GM19468 (cell line): ENCODE data around the gene ALDH7A1.
"Not testable (repeated sequence)": the region's sequence is repeated elsewhere in the genome, so short reads cannot be mapped to it uniquely, and the experiment has no call there.

Experiments
- ATAC-seq: cut with Tn5 transposase; IDR thresholded peaks from one replicate; pipeline ENCODE4 v1.9.1; 2021; ENCODE audit warnings: mild to moderate bottlenecking, moderate library complexity, moderate number of reproducible peaks; ENCODE audit not compliant: unreplicated experiment; ENCODE audit errors: extremely low read depth

The ALDH7A1 gene

DNA sequence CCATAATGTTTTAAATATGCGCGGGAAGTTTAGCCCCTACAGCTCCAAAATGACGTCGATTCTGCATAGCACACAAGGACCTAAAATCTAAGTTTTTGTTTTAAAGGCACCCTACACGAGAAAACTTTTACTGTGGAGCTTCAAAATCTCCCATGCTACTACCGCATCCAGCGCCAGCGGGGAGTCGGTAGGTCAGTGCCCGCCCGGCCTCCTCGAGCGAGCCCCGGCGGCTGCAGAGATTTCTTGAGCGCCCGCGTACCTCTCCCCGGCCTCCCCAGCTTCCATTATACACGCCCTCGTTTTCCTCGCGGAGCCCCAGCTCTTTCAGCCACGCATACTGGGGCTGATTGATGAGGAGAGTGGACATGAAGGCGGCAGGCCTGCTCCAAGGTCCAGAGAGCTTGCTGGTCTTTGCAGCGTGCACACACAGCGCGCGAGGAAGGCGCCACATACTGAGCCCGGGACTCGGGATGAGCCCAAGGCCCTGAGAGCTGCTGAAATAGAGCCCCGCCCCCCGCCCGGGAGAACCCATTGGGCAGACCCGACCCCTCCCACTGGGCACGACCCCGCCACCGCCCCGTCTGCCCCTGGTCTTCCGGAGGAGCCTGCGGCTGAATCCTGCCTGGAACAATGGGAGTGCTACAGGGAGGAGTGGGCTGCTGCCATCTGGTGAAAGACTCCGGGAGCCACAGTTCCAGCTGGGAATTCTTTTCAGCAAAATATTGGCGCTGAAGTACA is at the start of gene ALDH7A1:
Gene ALDH7A1, minus strand, starts transcription at position 472 of the 738 bp plus-strand sequence. Its CDS starts 21 bp downstream, at position 451.
- peak; percentile 42 for ATAC-seq

DNA sequence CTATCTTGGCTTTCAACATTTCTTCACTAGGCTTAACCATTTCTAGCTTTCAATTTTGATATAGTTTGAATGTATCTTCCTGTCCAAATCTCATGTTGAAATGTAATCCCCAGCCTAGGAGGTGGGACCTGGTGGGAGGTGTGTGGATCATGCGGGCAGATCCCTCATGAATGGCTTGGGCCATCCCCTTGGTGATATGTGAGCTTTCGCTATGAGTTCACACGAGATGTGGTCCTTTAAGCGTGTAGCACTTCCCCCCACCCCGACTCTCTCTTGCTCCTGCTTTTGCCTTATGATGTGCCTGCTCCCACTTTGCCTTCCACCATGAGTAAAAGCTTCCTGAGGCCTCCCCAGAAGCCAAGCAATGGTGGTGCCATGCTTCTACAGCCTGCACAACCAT is 46.4 kb upstream of the ALDH7A1 start:
- no peak for ATAC-seq

DNA sequence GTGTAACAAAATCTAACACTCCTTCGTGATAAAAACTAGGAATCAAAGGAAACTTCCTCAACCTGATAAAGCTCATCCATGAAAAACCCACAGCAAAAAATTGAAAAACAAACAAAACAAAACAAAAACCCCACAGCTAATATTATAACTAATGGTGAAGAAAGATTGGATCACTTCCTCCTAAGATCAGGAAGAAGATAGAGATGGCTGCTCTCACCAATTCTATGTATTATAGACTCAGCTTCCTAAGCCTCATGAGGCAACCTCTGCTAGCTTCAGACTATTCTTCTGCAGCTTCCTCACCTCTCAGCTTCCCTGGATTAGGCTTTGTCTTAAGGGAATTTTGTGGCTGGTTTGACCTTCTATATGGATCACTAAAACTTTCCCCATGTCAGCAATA is 45.8 kb upstream of the ALDH7A1 start:
- no peak for ATAC-seq

DNA sequence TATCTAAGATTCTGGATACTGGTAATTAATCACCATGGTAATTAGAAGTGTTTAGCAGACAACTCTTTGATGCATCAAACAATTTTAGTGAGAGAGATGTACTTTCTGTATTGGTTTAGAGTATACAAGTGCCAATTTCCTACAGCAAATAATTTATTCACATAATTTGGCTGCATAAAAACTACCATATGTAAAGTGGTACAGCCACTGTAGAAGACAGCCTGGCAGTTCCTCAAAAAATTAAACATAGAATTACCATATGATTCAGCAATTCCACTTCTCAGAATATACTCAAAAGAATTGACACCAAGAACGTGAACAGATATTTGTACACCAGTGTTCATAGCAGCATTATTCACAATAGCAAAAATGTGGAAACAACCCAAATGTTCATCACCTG is 41.9 kb upstream of the ALDH7A1 start:
- no peak for ATAC-seq

DNA sequence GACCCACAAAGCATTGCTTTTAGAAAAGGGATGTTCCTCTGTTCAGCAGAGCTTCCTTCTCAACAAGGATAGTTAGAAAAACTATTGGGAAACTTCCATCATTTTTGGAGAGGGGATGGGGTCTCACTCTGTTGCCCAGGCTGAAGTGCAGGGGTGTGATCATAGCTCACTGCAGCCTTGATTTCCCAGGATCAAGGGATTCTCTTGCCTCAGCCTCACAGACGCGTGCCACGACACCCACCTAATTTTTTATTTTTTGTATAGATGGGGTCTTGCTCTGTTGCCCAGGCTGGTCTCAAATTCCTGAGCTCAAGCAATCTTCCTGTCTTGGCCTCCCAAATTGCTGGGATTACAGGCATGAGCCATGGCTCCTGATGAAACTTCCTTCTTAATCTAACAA is 40.6 kb upstream of the ALDH7A1 start:
- ATAC-seq, result no peak

DNA sequence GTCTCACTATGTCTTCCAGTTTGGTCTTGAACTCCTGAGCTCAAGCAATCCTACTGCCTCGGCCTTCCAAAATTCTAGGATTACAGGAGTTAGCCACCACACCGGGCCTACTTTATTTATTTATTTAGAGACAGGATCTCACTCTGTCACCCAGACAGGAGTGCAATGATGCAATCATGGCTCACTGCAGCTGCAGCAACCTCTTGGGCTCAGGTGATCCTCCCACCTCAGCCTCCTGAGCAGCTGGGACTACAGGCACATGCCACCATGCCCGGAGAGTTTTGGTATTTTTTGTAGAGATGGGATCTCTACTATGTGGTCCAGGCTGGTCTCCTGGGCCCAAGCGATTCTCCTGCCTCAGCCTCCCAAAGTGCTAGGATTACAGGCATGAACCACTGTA is 38.5 kb upstream of the ALDH7A1 start:
- no peak for ATAC-seq

DNA sequence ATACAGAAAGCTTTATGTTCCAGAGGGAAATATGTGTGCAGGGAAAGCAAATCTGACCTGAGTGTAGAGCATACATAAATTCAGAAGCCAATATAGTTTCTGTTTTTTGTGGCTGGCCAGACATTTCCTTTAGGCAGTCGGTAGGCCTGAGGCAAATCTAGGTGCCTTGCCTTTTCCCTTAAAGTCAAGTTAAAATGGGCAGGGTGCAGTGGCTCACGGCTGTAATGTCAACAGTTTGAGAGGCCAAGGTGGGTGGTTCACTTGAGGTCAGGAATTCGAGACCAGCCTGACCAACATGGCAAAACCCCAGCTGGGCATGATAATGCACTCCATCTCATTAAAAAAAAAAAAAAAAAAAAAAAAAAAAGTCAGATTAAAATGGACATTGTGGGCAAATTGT is 36.9 kb upstream of the ALDH7A1 start:
- no peak for ATAC-seq

DNA sequence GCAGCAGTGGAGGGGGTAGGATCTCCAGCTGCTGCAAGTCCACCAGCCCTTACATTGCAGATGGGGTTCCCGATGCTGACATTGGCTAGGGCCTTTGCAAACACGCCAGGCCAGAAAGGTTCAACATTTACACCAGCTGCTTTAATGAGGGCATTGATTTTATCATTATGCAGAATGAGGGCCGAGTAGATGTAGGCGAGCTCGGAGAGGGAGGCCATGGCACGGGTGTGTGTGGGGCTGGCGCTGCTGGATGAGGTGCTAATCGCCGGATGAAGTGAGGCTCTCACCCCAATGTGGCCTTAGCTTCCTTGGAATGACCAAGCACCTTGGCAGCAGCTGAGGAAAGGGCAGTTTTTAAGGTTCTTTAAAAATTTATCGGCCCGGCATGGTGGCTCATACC is 33.1 kb upstream of the ALDH7A1 start:
- ATAC-seq, result no peak

DNA sequence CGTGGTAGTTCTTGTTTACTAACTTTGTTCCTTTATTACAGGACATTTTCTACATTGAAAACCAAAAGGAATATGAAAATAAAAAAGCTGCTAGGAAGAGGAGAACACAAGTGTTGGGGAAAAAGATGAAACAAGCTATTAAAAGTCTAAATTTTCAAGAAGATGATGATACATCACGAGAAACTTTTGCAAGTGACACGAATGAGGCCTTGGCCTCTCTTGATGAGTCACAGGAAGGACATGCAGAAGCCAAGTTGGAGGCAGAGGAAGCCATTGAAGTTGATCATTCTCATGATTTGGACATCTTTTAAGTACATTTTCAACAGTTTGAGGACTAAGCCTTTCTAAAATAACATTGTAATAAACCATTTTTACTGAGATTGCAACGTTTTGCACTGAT is 29.5 kb upstream of the ALDH7A1 start:
- no peak for ATAC-seq

DNA sequence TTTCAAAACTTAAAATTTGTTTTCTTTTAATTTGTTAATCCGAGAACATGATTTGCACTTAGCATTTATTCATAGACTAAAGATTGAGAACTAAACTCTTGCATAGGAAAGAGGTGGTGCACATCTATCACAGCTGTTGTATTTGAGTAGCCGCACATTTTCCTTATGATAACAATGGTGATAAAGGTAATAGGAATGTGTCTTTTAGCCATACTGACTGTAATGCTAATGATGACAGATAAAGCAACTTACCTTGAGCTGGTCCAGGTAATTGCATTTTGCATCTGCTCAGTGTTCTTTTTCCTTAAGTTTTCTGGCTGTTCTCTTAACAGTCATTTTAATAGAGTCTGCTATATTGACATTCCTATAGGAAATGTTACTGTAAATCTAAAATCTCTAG is 24.8 kb upstream of the ALDH7A1 start:
- no peak for ATAC-seq

DNA sequence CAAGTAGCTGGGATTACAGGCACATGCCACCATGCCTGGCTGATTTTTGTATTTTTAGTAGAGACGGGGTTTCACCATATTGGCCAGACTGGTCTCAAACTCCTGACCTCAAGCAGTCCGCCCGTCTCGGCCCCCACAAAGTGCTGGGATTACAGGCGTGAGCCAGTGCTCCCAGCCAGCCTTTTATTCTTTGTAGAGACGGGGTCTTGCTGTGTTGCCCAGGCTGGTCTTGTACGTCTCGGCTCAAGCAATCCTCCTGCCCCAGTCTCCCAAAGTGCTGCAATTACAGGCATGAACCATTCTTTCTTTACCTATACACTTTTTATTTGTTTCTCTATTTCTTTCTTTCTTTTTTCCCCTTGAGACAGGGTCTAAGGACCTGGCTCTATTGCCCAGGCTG is 22.6 kb upstream of the ALDH7A1 start:
- not testable (repeated sequence) for ATAC-seq

DNA sequence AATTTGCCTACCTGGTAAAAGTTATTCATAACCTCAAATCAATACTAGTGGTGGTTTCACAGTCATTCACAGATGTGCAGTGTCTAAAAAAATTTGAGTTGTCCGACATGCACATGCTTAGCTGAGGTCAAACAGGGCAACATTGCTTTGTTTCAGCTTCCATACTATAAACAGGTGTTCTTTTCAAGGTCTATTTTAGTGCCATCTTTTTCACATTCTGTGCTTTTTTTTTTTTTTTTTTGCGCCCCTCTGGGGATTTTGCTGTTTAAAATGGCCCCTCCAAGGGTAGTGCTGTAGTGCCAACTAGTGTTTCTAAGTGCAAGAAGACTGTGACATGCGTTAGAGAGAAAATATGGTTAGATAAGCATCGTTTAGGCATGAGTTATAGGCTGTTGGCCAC is 20.3 kb upstream of the ALDH7A1 start:
- ATAC-seq, result peak; percentile 93

DNA sequence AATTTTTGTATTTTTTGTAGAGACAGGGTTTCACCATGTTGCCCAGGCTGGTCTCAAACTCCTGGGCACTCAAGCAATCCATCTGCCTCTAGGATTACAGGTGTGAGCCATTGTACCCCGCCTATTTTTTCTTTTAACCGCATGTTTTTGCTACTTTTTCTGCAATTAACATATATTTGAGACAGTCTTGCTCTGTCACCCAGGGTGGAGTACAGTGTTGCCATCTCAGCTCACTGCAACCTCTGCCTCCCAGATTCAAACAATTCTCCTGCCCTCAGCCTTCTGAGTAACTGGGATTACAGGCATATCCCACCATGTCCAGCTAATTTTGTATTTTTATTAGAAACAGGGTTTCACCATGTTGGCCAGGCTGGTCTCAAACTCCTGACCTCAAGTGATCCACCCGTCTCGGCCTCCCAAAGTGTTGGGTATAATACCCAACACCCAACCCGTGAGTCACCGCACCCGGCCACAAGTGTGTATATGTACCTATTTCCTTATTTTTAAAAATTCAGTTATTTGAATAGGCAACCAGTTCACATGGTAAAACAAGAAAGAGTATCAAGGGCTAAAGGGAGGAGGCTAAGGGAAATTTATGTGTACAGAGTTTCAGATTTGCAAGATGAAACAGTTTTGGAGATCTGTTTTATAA is 19.0 kb upstream of the ALDH7A1 start:
- ATAC-seq, result no peak

DNA sequence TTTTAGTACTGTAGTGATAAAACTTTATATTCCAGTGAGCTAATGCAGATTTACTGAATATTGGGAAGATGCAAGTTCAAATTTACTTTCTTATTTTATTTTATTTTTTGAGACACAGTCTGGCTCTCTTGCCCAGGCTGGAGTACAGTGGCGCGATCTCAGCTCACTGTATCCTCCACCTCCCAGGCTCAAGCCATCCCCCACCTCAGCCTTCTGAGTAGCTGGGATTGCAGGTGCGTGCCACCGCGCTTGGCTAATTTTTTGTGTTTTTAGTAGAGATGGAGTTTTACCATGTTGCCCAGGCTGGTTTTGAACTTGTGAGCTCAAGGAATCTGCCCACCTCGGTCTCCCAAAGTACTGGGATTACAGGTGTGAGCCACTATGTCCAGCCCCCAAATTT is 15.6 kb upstream of the ALDH7A1 start:
- no peak for ATAC-seq

DNA sequence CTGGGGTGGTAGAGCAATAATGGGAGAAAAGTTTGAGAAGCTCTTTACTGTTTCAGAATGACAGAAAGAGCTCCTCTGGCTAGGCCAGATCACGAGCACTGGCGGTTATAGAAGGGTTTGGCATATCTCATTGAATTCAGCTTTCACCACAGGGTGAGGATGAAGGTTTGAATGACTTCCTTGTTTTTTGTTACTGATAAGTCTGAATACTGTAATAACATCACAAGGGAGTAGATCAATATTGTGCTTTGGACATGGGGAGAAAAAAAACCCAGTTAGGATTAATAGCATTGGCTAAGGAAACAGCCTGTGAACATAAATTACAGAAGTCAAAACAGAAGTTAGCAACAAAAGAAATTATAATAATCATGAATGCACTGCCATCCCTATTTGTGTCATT is 15.1 kb upstream of the ALDH7A1 start:
- ATAC-seq, result no peak

DNA sequence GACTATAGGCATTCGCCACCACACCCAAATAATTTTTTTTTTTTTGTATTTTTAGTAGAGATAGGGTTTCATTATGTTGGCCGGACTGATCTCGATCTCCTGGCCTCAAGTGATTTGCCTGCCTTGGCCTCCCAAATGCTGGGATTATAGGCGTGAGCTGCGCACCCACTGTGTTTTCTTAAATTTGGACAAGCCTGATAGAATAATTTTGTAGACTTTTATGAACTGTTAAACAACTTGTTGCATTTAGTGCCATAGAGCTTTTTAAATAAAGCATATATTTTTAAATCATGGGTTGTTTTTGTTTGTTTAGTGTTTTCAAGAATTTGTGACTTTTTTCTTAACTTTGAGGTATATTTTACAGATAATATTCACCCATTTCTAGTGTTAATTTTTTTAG is 10.5 kb upstream of the ALDH7A1 start:
- ATAC-seq, result no peak

DNA sequence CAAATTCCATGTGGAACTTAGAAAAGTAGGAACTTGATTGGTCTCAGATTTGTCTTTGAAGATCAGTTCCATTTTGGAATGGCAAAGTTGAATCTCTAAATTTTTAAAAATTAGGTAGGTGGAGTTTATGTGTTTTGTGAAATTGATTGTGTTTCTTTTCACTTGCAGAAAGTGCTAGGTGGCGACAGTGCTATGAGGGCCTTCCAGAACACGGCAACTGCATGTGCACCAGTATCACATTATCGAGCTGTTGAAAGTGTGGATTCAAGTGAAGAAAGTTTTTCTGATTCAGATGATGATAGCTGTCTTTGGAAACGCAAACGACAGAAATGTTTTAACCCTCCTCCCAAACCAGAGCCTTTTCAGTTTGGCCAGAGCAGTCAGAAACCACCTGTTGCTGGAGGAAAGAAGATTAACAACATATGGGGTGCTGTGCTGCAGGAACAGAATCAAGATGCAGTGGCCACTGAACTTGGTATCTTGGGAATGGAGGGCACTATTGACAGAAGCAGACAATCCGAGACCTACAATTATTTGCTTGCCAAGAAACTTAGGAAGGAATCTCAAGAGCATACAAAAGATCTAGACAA is 8.5 kb upstream of the ALDH7A1 start:
- ATAC-seq, result no peak

DNA sequence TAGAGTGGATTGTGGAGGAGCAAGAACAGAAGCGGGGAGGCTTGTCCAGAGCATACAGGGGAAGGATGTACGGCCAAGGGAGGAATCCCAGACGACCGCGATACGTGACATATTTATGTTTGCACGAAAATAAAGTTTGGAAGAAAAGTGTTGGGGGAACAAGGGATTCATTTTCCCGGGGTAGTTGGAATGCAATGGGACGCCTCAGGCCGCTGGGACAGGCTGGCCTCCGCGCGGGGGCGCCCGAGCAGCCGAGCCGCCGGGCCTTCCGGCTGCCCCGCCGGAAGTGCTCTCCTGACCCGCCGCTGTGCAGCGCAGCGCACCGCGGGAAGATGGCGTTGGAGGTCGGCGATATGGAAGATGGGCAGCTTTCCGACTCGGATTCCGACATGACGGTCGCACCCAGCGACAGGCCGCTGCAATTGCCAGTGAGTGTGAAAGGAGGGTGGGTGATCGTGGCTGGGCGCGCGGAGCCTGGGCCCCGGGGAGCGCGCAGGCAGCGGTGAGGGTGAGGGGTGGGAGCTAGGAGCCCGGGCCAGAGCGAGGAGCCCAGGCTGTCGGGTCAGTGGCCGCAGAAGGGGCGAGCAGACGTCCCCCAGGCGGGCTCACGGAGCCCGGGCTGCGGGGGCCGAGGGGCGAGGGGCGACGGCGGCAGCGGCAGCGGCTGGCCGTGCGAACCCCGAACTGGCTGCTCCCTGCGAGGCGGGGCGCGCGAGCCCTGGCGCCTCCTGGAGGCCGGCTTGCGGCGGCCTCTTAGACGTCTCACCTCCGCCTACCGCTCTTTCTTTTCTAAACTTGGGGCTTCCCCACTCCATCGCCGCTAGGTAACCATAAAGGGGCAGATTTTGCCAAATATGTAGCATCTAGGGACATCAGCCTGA is 5.9 kb upstream of the ALDH7A1 start, which contains the start of gene PHAX:
Gene PHAX, plus strand, starts transcription at position 317 of the 881 bp plus-strand sequence. Its CDS starts 16 bp downstream, at position 333.
- peak; percentile 92 for ATAC-seq

DNA sequence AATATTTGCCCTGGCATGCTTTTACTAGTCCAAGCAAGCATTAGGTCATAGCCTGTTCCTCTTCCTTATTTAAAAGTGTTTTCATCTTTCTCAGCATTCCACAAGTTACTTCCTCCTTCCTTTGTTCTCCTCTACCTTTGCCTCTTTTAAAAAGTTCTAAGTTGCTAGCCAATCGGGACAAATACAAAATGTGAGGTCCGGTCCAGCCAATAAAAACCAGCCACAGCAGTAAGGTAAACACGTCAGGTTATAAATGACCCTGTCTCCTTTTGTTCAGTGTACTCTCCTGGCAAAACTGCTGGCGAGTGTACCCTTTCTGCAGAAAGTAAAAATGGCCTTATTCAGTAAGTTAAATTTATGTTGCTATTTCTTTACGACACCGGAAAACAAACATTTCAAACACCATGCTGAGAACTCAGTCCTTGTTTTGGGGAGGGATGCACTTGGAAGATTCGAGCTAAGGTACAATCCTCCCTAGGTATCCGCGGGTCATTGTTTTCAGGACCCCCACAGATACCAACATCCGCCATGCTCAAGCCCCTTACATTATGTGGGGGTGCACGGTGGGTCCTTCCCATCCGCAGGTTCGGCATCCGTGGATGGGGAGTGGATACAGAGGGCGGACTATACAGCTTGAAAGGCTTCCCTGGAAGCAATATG is 5.1 kb upstream of the ALDH7A1 start:
- not testable (repeated sequence) for ATAC-seq

DNA sequence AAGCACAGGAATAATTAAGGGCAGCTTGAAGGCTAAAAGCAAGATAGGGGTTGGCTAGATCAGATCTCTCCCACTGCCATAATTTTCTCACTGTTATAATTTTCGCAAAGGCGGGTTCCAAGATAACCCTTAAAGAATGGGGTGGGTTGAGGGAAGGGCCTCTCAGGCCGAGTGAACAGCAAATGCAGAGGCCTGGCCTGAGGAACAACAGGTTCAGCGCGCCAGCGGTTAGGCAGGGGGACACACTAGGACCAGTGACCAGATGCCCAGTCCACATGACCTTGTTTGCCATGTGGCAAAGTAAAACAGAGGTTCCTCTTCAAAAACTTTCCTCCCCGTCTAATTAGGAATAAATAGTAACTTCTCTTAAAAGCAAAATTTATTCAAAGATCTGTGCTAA is 4.5 kb upstream of the ALDH7A1 start:
- ATAC-seq, result no peak
